Activated T-cell treated with anti-CD3 and anti-CD28 coated beads, Interleukin-2, amount 50 U/mL, for 24 hours (primary cell): ENCODE results near the gene CFAP100.

Experiments used
- DNase-seq: peaks from one replicate; pipeline ENCODE4 v3.0.0-alpha.2; 2020
- H3K27ac Mint-ChIP-seq: 2 replicates; pipeline ENCODE4 v1.8.0; 2020; ENCODE audit warnings: mild to moderate bottlenecking, mixed read lengths
- H3K27me3 Mint-ChIP-seq: 2 replicates; pipeline ENCODE4 v1.8.0; 2020; ENCODE audit warnings: mixed read lengths
- H3K36me3 Mint-ChIP-seq: 2 replicates; pipeline ENCODE4 v1.8.0; 2020; ENCODE audit warnings: low read depth, mixed read lengths
- H3K4me1 Mint-ChIP-seq: 2 replicates; pipeline ENCODE4 v1.8.0; 2020; ENCODE audit warnings: low read depth, mixed read lengths
- H3K4me3 Mint-ChIP-seq: 2 replicates; pipeline ENCODE4 v1.8.0; 2020; ENCODE audit warnings: mild to moderate bottlenecking, moderate library complexity, mixed read lengths
- H3K9me3 Mint-ChIP-seq: 2 replicates; pipeline ENCODE4 v1.8.0; 2020; ENCODE audit warnings: mixed read lengths

The CFAP100 gene

DNA sequence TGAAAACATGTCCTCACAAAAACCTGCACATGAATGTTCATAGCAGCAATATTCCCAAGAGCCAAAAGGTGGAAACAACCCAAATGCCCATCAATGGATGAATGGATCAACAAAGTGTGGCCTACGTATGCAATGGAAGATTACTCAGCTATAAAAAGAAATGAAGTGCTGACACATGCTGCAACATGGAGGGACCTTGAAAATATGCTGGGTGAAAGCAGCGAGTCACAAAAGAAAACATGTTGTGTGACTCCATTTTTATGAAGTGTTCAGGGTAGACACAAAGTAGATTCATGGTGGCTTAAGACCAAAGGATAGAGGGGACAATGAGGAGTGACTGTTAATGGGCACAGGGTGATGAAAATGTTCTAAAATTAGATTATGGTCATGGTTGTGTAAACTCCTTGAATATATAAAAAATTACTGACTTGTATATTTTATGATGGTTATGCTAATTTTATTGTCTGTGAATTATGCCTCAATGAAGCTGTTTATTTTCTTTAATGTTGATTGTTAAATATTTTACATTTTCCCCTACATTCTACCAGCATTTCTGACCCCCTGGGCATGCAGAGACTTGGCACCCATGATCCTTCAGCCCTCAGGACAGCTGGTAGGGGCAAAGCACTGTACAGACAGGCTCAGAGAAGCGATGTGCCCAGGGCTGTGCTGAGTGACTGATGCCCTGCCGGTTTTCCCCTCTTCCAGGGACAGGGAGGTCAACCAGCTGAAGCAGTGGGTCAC, 37.8 kb downstream of the CFAP100 start:
- H3K4me1 Mint-ChIP-seq = peaks cover 8% of the 10 kb centered on the region
- H3K4me3 Mint-ChIP-seq = no peak overlapping the region
- H3K36me3 Mint-ChIP-seq = peaks cover 54% of the 10 kb centered on the region
- peak overlapping the region; percentile 34 for H3K27ac Mint-ChIP-seq
- H3K27me3 Mint-ChIP-seq = no peaks in the 10 kb centered on the region
- no peak for DNase-seq
- peaks cover 3% of the 10 kb centered on the region for H3K9me3 Mint-ChIP-seq

DNA sequence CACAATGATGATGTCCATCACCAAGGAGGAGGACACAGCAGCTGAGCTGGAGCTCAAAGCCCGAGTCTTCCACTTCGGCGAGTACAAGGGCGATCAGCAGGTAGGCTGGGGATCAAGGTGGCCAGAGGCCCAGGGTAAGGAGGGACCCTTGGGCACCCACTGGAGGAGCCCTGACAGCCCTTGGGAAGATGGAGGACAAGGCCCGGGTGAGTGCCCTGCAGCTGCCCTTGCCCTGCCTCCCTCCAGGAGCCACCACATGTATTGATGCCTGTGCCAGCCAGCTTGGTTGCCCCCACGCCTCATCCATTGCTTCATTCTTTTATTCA, 38.4 kb downstream of the CFAP100 start:
- peaks cover 3% of the 10 kb centered on the region for H3K9me3 Mint-ChIP-seq
- DNase-seq = peak; percentile 27
- H3K4me3 Mint-ChIP-seq = no peak overlapping the region
- H3K4me1 Mint-ChIP-seq = peaks cover 8% of the 10 kb centered on the region
- no peaks in the 10 kb centered on the region for H3K27me3 Mint-ChIP-seq
- H3K36me3 Mint-ChIP-seq = peaks cover 58% of the 10 kb centered on the region
- H3K27ac Mint-ChIP-seq = no peak overlapping the region

DNA sequence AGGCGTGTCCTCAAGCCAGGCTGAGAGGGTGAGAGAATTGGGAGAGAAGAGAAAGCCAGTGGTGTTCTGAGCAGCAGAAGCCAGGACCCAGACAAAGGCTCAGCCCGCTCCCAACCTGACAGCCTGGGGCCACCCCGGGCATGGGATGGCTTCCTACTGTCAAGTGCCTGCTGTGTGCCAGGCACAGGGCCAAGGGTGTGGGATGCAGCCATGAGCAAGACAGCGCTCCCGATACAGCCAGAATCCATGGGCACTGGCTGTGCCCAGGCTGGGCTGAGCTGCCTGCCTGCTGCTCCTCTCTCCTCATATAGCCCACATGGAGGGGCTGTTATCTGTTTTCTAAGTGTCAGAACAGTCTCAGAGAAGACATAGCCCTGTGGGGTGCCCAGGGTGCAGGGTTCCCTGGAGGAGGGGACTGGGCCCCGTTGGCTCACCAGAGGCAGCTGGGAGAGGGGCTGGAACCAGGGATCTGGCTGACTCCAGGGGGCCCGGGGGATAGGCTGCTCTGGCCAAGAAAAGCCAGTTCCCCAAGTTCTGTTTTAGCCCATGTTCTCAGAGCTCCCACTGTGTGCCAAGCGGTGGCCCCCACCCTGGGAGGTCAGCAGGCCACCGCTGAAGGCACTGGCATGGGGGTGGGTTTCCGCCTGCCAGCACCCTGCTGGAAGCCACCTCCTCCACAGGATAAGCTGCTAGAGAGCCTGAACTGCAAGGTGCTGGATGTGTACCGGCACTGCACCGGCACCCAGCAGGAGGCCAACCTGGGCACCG, 39.0 kb downstream of the CFAP100 start:
- H3K27me3 Mint-ChIP-seq = no peaks in the 10 kb centered on the region
- H3K27ac Mint-ChIP-seq = no peak overlapping the region
- peaks cover 64% of the 10 kb centered on the region for H3K36me3 Mint-ChIP-seq
- H3K4me1 Mint-ChIP-seq = peaks cover 8% of the 10 kb centered on the region
- no peak overlapping the region for H3K4me3 Mint-ChIP-seq
- DNase-seq = peak; percentile 26
- H3K9me3 Mint-ChIP-seq = peaks cover 3% of the 10 kb centered on the region

DNA sequence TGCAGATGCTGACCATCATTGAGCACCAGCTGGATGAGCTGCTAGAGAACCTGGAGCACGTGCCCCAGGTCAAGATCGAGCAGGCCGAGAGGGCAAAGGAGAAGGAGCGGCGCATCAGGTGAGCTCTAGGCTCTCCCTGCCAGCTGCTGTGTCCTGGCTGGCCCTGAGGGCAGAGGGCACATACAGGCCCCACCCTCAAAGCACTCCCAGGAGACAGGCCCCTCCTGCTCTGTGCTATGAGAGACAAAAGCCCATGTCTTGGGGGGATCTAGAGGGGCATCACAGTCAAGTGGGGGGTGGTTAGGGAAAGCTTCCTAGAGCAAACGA, 39.5 kb downstream of the CFAP100 start:
- Mint-ChIP-seq H3K4me1 (peaks cover 8% of the 10 kb centered on the region), H3K27me3 (no peaks in the 10 kb centered on the region), H3K36me3 (peaks cover 69% of the 10 kb centered on the region), H3K9me3 (peaks cover 3% of the 10 kb centered on the region), H3K4me3 (no peak overlapping the region), H3K27ac (peak overlapping the region; percentile 40)
- no peak for DNase-seq

DNA sequence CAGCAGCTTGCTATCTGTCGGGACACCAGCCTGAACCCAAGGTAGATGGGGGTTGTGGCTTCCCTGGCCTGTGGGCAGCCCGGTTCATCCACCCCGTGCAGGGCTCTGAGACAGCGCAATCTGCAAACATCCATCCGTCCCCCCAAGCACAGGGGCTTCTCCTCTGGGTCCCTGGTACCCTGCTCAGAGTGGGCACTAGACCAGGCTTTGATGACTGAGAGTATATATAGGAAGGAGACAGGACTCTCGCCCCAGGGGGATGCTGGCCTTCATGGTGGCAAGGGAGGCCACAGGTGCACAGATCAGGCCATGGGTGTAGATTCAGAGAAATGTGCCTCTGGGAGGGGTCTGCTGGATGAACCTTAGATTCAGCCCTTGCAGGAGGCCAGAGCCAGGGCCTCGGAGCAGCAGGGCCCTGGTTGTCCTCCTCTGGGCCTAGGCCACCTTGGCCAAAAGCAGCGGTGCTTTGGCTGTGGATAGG, 40.3 kb downstream of the CFAP100 start:
- peaks cover 77% of the 10 kb centered on the region for H3K36me3 Mint-ChIP-seq
- no peak overlapping the region for H3K4me3 Mint-ChIP-seq
- peaks cover 8% of the 10 kb centered on the region for H3K4me1 Mint-ChIP-seq
- peak; percentile 26 for DNase-seq
- H3K27me3 Mint-ChIP-seq = no peaks in the 10 kb centered on the region
- H3K27ac Mint-ChIP-seq = peak overlapping the region; percentile 40
- H3K9me3 Mint-ChIP-seq = peaks cover 3% of the 10 kb centered on the region

DNA sequence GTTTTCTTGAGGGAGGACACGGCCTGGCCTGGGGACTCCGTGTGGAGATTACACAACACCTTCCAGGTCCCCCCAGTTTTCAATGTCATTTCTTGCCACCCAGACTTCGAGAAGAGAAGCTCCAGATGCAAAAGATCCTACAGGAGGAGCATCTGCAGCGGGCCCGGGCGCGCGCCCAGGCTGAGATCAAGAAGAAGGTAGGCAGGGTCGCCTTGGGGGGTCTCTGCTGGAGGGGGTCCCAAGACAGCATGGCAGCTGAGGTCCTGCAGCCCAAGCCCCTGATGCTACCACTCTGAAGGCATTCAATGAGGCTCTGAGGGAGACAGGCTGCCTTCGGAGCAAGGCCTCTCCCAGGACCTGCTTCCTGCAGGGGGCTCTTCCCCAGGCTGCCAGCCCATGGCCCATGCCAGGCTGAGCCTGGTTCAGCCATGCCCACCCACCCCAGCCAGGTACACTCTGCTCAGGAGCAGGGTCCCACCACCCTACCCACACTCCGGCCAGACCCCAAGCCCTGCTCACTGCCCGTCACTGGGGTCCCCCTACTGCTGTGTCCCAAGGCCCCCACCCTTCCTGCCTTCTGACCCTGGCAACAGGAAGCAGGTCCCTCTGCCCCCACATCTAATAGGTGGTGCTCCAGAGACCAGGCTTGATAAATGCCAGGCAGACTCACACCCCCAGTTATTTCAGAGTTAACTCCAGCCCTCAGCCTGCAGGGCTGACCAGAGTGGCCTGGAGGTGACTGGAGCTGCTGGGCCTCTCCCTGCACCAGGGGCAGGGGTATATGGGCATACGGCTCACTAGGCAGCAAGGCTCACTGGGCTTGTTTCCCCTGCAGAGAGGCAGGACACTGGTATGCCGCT, 41.0 kb downstream of the CFAP100 start:
- peaks cover 84% of the 10 kb centered on the region for H3K36me3 Mint-ChIP-seq
- peaks cover 3% of the 10 kb centered on the region for H3K9me3 Mint-ChIP-seq
- H3K4me1 Mint-ChIP-seq = peaks cover 8% of the 10 kb centered on the region

DNA sequence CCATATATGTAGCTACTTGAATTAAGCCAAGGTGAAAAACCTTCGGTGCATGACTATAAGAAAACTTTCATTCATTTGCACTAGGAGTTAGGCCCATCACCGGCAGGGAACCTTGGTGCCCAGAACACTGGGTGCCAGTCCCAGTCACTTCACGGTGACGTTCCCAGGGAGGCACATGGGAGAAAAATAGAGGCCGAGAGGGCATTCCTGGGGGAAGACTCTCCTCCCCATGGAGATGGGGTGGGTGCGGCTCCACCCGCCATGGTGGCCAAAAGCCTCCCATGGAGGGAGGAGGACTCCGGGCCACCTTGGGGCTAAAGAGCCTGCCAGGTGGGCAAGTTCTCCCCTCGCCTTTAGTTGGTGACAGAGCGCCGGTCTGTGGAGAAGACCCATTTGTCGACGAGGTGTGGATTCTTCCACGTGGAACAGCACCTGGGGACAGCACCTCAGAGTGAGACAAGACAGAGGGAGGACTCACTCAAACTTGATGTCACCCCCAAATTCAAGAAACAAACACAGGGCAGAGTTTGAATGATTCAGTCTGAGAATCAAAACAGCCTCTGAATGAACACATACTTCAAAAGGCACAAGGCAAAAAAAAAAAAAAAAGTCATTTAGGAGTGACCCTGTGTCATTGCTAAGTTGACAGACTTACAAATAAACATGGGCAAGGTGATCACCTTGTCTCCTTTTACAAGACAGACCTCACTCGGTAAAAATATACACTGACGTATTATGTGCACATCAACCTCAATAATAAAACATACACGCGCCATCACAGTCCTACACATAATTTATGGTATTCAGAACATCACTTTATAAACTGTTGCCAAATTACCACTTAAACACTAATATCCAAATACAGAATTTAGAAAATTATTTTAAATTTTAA, 42.4 kb downstream of the CFAP100 start:
- Mint-ChIP-seq H3K4me1 (peaks cover 3% of the 10 kb centered on the region), H3K27ac (no peak overlapping the region), H3K9me3 (peaks cover 3% of the 10 kb centered on the region), H3K36me3 (peaks cover 94% of the 10 kb centered on the region), H3K4me3 (no peak overlapping the region), H3K27me3 (no peaks in the 10 kb centered on the region)
- DNase-seq = no peak

More for the DNA sequence above, 41.0 kb downstream of the CFAP100 start:
- Mint-ChIP-seq H3K27me3 (no peaks in the 10 kb centered on the region), H3K4me3 (no peak overlapping the region), H3K27ac (no peak overlapping the region)
- DNase-seq = no peak

DNA sequence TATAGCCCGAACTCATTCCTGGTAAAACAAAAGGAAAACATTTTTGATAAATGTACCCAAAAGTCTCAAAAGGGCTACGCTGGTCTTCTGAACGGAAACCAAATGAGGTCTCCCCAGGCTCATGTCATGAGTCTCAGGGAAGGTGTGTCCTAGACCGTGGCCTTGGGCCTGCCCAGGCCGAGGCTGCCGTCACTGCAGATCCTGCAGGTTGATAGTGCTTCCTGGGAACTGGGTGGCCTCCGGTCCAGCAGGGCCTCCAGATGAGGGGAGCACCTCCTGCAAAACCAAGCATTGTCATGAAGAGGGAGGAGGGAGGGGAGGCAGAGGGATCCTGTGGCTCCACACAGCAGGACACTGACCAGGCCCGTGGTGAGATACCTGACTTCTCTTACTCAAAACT, 43.5 kb downstream of the CFAP100 start:
- Mint-ChIP-seq H3K4me1 (no peaks in the 10 kb centered on the region), H3K9me3 (no peaks in the 10 kb centered on the region), H3K27me3 (no peaks in the 10 kb centered on the region), H3K36me3 (peaks cover 93% of the 10 kb centered on the region), H3K4me3 (no peak overlapping the region), H3K27ac (no peak overlapping the region)
- DNase-seq = no peak

DNA sequence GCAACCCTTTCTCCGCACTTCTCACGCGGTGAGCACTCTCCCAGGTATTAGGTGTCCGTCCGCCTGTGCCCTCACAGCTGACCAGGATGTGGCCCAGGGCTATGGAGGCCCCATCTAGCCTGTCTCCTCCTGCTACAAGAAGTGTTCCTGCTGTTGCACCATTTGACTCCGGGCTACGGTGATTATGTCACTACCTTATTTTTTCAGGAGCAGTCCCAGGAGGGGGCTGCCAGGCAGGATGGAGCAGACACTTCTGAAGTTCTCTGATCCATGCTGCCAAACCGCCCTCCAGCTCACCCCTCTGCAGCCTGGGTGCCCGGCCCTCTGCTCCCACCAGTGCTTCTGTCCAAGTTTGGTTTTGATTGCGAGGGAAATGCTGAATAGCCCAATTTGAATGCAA, 44.0 kb downstream of the CFAP100 start:
- no peak overlapping the region for H3K4me3 Mint-ChIP-seq
- H3K27ac Mint-ChIP-seq = no peak overlapping the region
- H3K4me1 Mint-ChIP-seq = no peaks in the 10 kb centered on the region
- peaks cover 91% of the 10 kb centered on the region for H3K36me3 Mint-ChIP-seq
- no peaks in the 10 kb centered on the region for H3K9me3 Mint-ChIP-seq
- no peaks in the 10 kb centered on the region for H3K27me3 Mint-ChIP-seq
- no peak for DNase-seq

DNA sequence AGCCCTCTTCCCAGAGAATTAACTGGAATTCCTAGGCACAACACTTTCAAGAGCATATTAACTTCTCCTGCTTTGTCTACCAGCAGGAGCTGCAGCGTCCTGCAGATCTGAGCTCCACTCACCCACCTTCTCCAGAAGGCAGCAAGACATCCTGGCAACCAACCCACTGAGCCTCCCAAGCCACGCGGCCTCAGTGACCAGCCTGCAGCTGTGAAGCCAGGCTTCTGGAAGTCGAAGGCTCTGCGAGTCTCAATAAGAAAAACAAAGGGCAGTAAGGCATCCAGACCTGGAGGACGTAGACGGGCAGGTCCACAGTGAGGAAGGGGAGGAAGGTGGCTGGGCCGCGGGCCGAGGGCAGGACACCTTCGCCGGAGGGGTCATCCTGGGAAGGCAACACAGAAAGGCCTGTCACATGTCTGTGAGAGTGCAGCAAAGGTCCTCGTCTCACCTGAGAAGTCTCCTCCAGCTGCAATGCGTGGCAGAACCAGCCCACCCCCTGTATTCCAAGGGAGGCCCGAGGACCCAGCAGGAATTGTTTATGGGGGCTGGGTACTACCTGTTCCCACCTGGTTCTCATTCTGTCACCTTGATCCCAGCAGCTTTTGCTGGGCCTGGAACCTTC, 44.7 kb downstream of the CFAP100 start:
- Mint-ChIP-seq H3K4me1 (no peaks in the 10 kb centered on the region), H3K4me3 (no peak overlapping the region), H3K27ac (no peak overlapping the region), H3K36me3 (peaks cover 84% of the 10 kb centered on the region), H3K9me3 (no peaks in the 10 kb centered on the region), H3K27me3 (no peaks in the 10 kb centered on the region)
- DNase-seq = no peak

DNA sequence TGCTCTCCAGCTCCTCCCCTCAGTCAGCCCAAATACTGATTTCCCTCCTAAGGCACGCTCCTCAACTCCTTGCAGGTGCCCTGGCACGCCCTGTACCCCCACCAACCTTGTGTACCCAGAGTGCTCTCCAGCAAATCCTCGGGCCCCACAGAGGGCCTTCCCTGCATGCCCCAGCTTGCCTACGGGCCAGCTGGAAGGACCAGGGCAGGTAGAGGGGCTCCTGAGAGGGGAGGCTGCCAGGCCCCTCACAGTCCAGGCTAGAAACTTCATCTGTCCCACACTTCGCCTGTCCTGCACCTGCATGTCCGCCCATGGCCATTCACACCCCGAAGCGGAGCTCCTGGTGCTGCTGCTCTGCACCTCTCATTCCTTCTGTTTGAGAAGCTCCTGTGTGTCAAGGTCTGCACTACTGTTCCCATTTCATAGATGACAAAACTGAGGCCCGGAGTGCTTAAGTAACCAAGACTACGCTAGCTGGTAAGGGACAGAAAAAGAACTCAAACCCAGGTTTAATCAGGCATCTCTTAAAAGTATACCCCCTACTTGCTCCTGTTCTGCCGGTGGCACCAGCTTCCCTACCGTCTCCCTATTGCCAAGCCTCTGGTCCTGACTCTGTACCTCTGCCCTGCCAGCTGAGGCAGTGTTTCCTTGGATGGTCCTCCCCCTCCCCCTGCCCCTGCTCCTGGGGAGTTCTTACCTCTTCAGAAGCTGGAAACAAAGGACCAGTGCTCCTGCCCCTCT, 45.4 kb downstream of the CFAP100 start:
- no peak overlapping the region for H3K4me3 Mint-ChIP-seq
- H3K36me3 Mint-ChIP-seq = peaks cover 82% of the 10 kb centered on the region
- no peaks in the 10 kb centered on the region for H3K27me3 Mint-ChIP-seq

DNA sequence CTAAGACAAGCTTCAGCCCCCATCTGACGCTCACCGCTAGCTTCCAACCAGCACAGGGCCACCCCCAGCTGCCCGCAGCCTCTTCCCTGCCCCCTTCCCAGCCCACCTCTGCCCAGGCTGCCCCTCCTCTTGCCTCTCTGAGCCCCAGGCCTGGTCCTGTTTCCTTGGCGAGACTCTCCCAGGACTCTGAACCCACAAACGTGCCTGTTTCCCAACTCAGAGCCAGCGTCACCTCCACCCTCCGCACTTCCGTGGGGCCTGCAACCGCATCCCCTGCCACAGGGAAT, 45.9 kb downstream of the CFAP100 start:
- Mint-ChIP-seq H3K4me1 (no peaks in the 10 kb centered on the region), H3K27me3 (no peaks in the 10 kb centered on the region), H3K9me3 (no peaks in the 10 kb centered on the region), H3K36me3 (peaks cover 82% of the 10 kb centered on the region), H3K27ac (no peak overlapping the region), H3K4me3 (no peak overlapping the region)
- DNase-seq = no peak

More for the DNA sequence above, 45.4 kb downstream of the CFAP100 start:
- no peak overlapping the region for H3K27ac Mint-ChIP-seq
- no peak for DNase-seq
- H3K9me3 Mint-ChIP-seq = no peaks in the 10 kb centered on the region
- no peaks in the 10 kb centered on the region for H3K4me1 Mint-ChIP-seq

DNA sequence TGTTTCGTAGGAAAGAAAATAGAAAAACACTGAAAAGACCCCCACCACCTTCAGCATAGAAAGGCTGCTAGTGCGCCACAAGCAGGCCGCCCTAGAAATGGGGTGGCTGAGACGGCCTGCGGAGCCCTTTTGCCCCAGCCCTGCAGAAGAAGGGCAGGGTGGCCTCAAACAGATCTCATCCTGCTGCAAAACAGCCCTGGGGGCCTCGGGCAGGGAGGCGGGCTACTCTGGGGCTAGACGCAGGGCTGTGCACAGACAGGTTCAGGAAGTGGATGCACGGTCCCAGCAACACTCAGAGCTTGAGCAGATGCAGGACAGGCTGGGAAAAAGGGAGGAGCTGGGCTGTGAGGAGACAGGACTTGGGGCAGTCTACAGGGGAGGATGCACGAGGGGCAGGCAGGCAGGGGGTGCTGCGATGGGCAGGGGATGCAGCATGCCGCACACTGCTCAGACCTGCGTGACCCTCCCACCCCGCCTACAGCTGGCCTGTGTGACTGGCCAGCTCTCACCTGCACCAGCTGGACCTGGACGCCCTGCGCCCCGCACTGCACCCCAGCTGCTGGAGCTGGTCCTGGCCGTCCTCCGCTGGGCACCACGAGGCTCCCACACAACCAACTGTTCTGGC, 46.7 kb downstream of the CFAP100 start:
- Mint-ChIP-seq H3K27ac (no peak overlapping the region), H3K4me3 (no peak overlapping the region), H3K27me3 (no peaks in the 10 kb centered on the region), H3K9me3 (no peaks in the 10 kb centered on the region), H3K4me1 (no peaks in the 10 kb centered on the region), H3K36me3 (peaks cover 83% of the 10 kb centered on the region)
- no peak for DNase-seq
